ENCODE measurements around the gene OR2A5. TPM values are rescaled to one million over a fixed set of nuclear protein-coding genes. Genes with fewer than 3 reads are reported as not detected.
"Not testable (repeated sequence)": the region's sequence is repeated elsewhere in the genome, so short reads cannot be mapped to it uniquely, and the experiment has no call there.

OR2A5 gene, protein sequence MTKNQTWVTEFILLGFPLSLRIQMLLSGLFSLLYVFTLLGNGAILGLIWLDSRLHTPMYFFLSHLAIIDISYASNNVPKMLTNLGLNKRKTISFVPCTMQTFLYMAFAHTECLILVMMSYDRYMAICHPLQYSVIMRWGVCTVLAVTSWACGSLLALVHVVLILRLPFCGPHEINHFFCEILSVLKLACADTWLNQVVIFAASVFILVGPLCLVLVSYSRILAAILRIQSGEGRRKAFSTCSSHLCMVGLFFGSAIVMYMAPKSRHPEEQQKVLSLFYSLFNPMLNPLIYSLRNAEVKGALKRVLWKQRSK
- total RNA-seq (2014; rRNA removed; shearing (Covaris generic)), result not detected in 2 replicates

DNA sequence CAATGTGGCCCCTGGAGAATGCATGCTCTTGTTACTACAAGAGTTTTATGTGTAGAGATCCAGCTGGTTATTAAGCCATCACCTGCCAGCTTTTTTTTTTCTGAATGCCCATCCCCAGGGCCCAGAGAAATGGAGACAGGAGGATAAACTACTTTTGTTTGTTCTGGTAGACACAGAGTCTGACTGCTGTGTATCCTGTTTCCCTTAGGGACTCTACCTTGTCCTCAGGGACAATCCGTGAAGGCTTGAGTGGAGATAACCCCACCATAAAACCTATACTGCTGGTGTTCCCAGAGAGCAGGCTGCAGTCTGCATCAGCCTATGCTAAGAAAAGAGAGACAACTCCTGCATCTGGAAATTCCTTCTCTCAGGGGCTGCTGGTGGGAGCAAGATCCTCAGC, at the start of gene OR2A5:
TSS of gene OR2A5 (plus strand) at position 301 of the 400 bp plus-strand sequence. CDS start 1,454 bp downstream, outside the sequence.
- no peak for DNase-seq (ENCODE audit: low read depth)

DNA sequence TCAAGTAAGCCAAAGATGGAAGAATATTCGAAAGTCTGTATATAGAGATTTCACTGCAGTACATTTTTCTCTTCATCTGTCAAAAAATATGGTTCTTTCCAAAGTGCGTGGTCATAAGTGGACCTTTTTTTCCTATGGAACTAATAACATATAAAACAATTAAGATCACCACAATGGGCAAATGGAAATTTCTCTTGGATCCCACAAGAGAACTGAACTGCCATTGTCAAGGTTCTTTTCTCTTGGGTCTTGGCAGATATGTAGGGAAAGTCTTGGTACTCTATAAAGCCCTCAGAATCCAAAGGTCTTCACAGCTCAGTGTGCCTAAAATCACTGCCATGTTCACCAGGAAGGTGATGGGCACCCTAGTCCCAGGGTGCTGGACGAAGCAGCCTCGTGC, 48.7 kb upstream of the OR2A5 start, which contains the start of gene OR6B1:
TSS of gene OR6B1 (plus strand) at position 301 of the 400 bp plus-strand sequence. CDS start 3,677 bp downstream, outside the sequence.
- no peak for DNase-seq (ENCODE audit: low read depth)

GRCh38 chr7:144001543-144001942, 47.2 kb upstream of the OR2A5 start:
- DNase-seq (ENCODE audit: low read depth), result no peak

DNA sequence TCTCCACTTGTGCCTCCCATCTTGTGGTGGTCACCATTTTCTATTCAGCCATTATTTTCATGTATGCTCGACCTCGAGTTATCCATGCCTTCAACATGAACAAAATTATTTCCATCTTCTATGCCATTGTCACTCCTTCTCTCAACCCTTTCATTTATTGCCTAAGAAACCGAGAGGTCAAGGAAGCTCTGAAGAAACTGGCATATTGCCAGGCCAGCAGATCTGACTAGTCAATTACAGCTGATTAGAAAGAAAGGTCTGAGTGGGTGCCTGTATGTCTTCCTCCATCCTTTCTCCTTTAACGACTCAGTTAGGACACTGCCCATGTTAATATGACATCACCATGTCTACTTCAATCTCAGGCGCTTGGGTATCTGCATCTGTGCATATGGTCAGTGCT, 44.0 kb upstream of the OR2A5 start:
- DNase-seq (ENCODE audit: low read depth), result no peak

DNA sequence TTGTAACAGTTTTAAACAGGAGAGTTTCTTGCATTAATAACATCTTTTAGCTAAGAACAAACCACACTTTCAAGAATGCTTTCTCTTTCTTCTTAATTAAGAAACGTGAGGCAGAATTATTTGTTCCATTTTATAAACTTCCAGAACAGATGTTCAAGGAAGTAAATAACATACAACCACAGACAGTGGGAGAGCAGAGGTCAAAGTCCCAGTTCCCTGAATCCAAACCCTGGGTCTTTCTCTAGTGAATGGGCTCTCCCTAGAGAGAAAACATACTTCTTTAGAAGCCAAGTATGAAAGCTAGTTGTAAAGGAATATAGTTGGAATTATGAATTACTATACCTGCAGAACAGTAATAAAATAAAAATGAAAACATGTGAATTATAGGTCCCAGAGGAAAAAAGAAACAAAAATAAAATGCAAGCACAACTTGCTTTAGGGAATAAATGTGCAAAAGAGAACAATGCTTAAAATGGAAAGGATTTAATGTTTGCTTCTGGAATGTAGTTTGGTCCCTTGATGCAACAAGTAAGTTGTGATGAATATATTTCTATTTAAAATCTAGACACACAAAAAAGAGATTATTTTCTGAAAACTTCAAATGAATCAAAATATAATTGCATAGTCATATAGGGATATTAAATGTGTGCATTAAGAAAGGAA, 42.6 kb upstream of the OR2A5 start:
- DNase-seq (ENCODE audit: low read depth), result no peak

- DNase-seq (ENCODE audit: low read depth), result no peak
These were observed 42.1 kb upstream of the OR2A5 start for GRCh38 chr7:144006692-144007042.

- DNase-seq (ENCODE audit: low read depth), result no peak
These were observed 39.4 kb upstream of the OR2A5 start for GRCh38 chr7:144009361-144009760.

- not testable (repeated sequence) for DNase-seq (ENCODE audit: low read depth)
These were observed 38.7 kb upstream of the OR2A5 start for GRCh38 chr7:144010061-144010460.

- not testable (repeated sequence) for DNase-seq (ENCODE audit: low read depth)
These were observed 37.9 kb upstream of the OR2A5 start for GRCh38 chr7:144010821-144011220.

DNA sequence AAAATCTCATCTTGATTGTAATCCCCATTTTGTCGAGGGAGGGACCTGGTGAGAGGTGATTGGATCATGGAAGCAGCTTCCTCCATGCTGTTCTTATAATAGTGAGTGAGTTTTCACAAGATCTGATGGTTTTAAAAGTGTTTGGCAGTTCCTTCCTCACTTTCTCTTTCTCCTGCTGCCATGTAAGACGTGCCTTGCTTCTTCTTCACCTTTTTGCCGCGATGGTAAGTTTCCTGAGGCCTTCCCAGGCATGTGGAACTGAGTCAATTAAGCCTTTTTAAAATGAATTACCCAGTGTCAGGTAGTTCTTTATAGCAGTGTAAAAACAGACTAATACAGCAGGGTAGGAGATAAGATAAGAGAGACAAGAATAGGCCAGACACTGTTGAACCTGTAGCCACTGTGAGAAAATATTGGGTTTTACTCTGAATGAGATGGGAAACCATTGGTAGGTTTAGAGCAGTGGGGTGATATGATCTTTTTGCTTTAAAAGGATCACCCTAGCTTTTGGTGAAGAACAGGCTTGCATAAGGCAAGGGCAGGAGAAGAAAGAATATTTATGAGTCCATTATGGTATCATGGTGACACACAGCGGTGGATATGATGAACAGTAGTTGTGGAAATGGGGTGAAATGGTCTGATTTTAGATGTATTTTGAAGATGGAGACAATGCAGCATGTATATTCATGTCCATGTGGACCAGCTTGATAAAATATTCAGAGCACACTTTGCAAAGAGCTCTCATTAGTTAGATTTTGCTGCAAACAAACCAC, 37.1 kb upstream of the OR2A5 start:
- no peak for DNase-seq (ENCODE audit: low read depth)

DNA sequence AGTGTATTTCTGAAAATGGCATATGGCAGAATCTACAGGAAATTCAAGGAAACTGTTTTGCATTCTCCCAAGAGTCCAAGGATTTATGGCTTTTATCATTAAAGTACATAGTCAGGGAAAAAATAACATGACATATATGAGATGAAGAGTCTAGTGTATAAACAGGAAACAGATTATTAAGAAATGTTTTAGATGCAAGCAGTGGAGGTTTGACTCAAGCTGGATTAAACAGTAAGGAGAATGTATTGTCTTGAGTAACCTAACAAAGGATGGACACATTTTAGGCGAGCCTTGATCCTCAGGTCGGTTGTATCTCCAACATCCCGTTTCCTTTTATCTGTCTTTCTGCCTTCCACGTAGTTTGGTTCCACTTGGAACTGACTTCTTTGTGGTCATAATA, 30.7 kb upstream of the OR2A5 start:
- no peak for DNase-seq (ENCODE audit: low read depth)

DNA sequence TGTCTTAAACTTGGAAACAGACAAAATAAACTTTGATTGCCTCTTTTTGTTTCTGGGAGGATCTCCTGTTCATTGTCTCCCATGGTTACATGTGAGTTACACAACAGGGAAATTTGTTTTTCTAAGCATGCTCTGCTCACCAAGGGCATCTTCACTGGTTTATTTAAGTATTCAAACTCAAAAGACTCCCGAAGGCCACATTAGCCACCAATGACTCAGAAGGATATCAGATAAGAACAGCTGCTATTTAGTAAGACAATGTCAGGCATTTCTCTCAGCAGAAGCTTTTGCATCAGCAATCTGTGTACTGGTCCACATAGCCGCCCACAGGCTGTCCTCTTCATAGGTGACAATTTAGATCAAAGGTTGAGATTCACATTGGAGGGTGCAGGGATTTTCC, 29.3 kb upstream of the OR2A5 start:
- DNase-seq (ENCODE audit: low read depth), result peak; percentile 84

GRCh38 chr7:144020340-144020739, 28.4 kb upstream of the OR2A5 start:
- DNase-seq (ENCODE audit: low read depth), result no peak

- DNase-seq (ENCODE audit: low read depth), result no peak
These were observed 26.6 kb upstream of the OR2A5 start for GRCh38 chr7:144022169-144022568.

DNA sequence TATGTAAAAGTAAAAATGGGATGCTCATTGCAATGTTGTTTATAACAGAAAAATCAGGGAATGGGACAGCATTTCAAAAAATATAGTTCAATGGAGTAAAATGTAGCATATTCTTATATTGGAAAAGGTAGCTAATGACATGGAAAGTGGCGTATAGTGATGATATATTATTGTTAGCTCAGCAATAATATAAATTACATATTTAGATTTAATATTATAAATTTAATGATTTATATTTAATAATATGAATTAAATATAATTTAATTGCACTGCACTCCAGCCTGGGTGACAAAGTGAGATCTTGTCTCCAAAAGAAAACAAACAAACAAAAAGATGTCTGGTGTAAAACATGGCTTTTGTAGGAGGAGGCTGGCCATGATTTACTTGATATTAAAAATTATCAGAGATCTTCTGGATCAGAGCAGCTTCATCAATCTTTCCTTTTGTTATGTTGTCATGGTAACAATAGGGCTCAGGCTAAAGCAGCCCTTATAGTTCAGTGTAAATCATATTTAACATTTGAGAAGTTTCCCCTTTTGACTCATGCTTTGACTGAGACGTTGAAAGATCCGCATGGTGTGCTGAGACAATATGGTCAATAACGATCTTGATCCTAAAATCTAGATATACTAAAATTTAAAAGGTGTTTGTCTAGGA, 25.4 kb upstream of the OR2A5 start:
- no peak for DNase-seq (ENCODE audit: low read depth)

DNA sequence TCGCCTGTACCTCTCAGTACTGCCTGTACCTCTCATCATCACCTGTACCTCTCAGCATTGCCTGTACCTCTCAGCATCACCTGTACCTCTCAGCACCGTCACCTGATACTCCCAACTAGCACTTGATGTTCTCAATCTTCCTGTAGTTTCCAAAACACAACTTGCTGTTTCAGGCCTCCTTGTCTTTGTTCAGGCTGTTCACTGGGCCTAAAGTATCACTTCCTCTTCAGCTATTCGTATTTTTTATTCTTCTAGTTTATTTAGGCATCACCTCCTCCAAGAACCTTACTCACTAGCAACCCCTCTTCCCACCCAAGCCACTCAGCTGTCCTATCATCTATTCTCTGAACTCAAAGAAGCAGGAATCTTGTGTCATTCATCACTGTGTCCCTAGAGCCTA, 24.5 kb upstream of the OR2A5 start:
- DNase-seq (ENCODE audit: low read depth), result no peak

DNA sequence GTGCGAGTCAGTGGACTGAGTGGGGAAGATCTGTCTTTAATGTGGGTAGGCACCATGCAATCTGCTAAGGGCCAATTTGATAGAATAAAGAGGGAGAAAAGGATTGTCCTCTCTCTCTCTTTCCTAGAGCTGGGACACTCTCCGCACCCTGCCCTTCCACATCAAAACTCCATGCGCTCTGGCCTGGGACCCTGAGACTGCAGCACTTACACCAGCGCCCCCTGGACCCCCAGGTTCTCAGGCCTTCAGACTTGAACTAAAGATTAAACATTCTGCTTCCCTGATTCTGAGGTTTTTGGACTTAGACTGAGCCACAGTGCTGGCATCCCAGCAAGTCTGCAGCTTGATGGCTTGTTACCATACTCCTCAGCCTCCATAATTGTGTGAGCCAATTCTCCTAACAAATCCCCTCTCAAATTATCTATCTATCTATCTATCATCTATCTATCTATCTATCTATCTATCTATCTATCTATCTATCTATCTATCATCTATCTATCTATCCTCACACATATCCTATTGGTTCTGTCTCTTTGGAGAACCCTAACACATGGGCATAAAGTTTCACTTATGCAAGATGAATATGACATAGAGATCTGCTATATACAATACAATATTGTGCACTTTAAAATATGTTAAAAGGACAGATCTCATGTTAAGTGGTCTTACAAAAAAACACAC, 22.4 kb upstream of the OR2A5 start:
- no peak for DNase-seq (ENCODE audit: low read depth)

DNA sequence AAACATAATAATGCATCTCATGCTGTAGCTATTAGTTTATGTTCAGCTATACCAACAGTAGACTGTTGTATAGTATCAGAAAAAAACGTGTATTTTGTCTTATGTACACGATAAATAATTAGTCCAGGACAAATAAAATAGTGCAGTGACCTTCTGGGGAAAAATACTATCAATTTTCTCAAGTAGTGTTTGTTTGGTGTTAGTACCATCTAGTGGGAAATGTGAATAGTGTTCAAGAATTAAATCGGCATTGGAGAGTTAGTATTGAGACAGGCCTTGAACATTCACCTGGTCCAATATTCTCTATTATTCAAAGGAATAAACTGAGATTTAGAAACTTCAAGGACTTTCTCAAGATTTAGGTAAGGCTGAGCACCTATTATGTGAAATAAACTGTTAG, 21.7 kb upstream of the OR2A5 start:
- DNase-seq (ENCODE audit: low read depth), result no peak

DNA sequence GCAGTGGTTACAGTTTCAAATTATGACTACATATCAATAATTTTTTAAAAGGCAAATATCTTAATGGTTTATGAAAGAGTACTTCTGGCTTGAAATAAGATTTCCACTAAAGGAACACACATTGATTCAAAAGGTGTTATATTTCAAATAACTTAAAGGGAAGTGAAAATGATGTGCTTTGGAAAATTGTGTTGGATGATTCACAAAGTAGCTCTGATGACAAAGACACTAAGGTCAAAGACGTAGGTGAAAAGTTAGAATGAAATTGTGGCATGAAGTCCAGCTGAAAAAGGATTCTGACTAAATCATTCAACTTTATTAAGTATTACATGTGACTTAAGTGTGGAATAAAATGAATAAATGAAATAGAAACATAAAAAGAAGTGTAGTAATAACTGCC, 20.8 kb upstream of the OR2A5 start:
- no peak for DNase-seq (ENCODE audit: low read depth)

GRCh38 chr7:144028547-144028946, 20.2 kb upstream of the OR2A5 start:
- no peak for DNase-seq (ENCODE audit: low read depth)

DNA sequence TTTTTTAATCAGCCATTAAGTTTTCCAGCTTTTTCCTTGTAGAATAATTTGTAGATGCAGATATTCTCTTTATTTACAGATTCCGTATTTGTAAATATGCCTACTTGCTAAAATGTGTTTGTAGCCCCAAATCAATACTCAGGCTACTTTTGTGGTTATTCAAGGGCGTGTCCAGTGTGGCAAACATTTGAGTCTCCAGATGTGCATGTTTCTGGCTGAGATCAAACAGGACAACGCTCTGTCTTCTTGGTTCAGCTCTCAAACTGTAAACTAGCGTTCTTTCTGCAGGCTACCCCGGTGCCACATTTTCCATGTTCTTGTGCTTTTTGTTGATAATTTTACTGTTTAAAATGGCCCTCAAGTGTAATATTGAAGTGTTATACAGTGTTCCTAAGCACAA, 16.2 kb upstream of the OR2A5 start:
- no peak for DNase-seq (ENCODE audit: low read depth)
